Heart left ventricle (tissue), 16 donors: ENCODE results near the gene NTHL1. TPM values are rescaled to one million over a fixed set of nuclear protein-coding genes. Genes with fewer than 3 reads are reported as not detected.
"Not testable (repeated sequence)": the region's sequence is repeated elsewhere in the genome, so short reads cannot be mapped to it uniquely, and the experiment has no call there.

Experiments
- ATAC-seq, 4 donors: fragments of 200-7000 bp; cut with Tn5 transposase; one replicate each; pipeline ENCODE4 v1.9.1; 2020 to 2022; ENCODE audit warnings: moderate library complexity in 4 of 4, mild to moderate bottlenecking in 3 of 4, moderate number of reproducible peaks in 1 of 4
- DNase-seq, 5 donors: peaks; one replicate each; pipeline ENCODE4 v3.0.0-alpha.2; 2020
- H3K27ac ChIP-seq, 12 donors: fragments of 200-600 bp; sonication (generic) in 4 of 12; one replicate each; pipeline versions ENCODE4 v1.5.0 to v1.8.0; 2016 to 2022; ENCODE audit warnings: mild to moderate bottlenecking in 2 of 12
- H3K27me3 ChIP-seq, 9 donors: fragments of 200-600 bp; sonication (generic) in 2 of 9; one replicate each; pipeline versions ENCODE4 v1.5.1 to v1.8.0; 2016 to 2022; ENCODE audit warnings: mild to moderate bottlenecking in 3 of 9
- H3K36me3 ChIP-seq, 9 donors: fragments of 200-600 bp; sonication (generic) in 2 of 9; one replicate each; pipeline versions ENCODE4 v1.5.0 to v1.8.0; 2018 to 2022; ENCODE audit warnings: mild to moderate bottlenecking in 2 of 9
- H3K4me1 ChIP-seq, 12 donors: fragments of 200-600 bp; sonication (generic) in 4 of 12; one replicate each; pipeline versions ENCODE4 v1.5.0 to v1.8.0; 2016 to 2022; ENCODE audit warnings: mild to moderate bottlenecking in 3 of 12
- H3K4me3 ChIP-seq, 12 donors: fragments of 200-600 bp; sonication (generic) in 4 of 12; one replicate each; pipeline versions ENCODE4 v1.5.0 to v1.8.0; 2017 to 2022; ENCODE audit warnings: mild to moderate bottlenecking in 9 of 12, moderate library complexity in 4 of 12
- H3K9me3 ChIP-seq, 12 donors: fragments of 200-600 bp; sonication (generic) in 4 of 12; one replicate each; pipeline versions ENCODE4 v1.5.0 to v1.8.0; 2016 to 2022; ENCODE audit warnings: mild to moderate bottlenecking in 1 of 12
- CTCF ChIP-seq, 12 donors: fragments of 200-600 bp; sonication (generic) in 4 of 12; IDR thresholded peaks; one replicate each; pipeline versions ENCODE4 v1.5.0 to v1.8.0; 2018 to 2022; ENCODE audit warnings: antibody characterized with exemption in 12 of 12, mild to moderate bottlenecking in 5 of 12
- POLR2A ChIP-seq, 2 donors: fragments of 450-650 bp; IDR thresholded peaks; one replicate each; pipeline ENCODE4 v1.6.1; 2017; ENCODE audit warnings: antibody characterized with exemption in 2 of 2, mild to moderate bottlenecking in 2 of 2, moderate library complexity in 2 of 2
- WGBS, 4 donors: extraction: QIAGEN DNeasy Blood & Tissue Kit in 2 of 4; methylation state at CpG; one replicate each; pipeline versions ENCODE4 v1.1.5 to v1.1.7; 2013 to 2018; 5-methylcytosine and 5-hydroxymethylcytosine counted together
- intact Hi-C, 10 donors: fragments of 100-400 bp; cut with DNase I; formaldehyde crosslinking; loops; one replicate each; pipeline versions ENCODE4 v1.11.1 to v1.14.2; 2022
- polyA plus RNA-seq, 2 donors: library from polyadenylated mRNA; stranded (reverse); fragments of 200-250 nt; gene quantifications; one replicate each; pipeline ENCODE4 v1.2.3, GENCODE V29; 2013
- total RNA-seq, 9 donors: library from RNA; depleted of rRNA in 2 of 9; stranded (reverse); fragments of >200 nt in 2 of 9; fragmentation: NEBNext Ultra II Directional in 3 of 9; extraction: Animal tissue kit (Norgen Biotek cat#: 25700) in 3 of 9; gene quantifications; one replicate each; pipeline versions ENCODE4 v1.1.0 to v1.2.4, GENCODE V29; 2016 to 2023
- donor health status: ischemic (EF 13 %, LVEDD 7.1; RV severe dilation, severe dysfunction).
- donor health status: healthy with polysubstance abuse.
- donor health status: DM: no; HTN: yes; CAD: no.
- donor health status: DM: no; HTN: no; CAD: no.
- donor health status: ischemic (EF 25% LVEDD 6.9; RV normal size, moderate dysfunction).
- donor health status: ischemic (EF 25% LVEDD 5.7; RV mildly dilated, moderate dysfunction).
- donor health status: healthy.
- donor health status: DM: yes; HTN: yes; CAD: no.
- donor health status: ischemic (EF 35%, LVEDD 5.7; RV mildly dilated, moderate dysfunction).
- donor health status: nonischemic (EF 11% LVEDD 7.7; RV severe dilation, severe dysfunction).
- donor health status: DM: yes; HTN: yes; CAD: no.
- donor health status: PGD.
- donor health status: ischemic (EF 29% LVEDD 5.4; RV normal size, mild dysfunction).
- donor health status: nonischemic (EF 23%, LVEDD 6.1; RV moderate dilation, normal function).

NTHL1 gene
- total and polyA plus RNA-seq, 11 donors: 9.0 to 32.3 (median 12.2) TPM

DNA sequence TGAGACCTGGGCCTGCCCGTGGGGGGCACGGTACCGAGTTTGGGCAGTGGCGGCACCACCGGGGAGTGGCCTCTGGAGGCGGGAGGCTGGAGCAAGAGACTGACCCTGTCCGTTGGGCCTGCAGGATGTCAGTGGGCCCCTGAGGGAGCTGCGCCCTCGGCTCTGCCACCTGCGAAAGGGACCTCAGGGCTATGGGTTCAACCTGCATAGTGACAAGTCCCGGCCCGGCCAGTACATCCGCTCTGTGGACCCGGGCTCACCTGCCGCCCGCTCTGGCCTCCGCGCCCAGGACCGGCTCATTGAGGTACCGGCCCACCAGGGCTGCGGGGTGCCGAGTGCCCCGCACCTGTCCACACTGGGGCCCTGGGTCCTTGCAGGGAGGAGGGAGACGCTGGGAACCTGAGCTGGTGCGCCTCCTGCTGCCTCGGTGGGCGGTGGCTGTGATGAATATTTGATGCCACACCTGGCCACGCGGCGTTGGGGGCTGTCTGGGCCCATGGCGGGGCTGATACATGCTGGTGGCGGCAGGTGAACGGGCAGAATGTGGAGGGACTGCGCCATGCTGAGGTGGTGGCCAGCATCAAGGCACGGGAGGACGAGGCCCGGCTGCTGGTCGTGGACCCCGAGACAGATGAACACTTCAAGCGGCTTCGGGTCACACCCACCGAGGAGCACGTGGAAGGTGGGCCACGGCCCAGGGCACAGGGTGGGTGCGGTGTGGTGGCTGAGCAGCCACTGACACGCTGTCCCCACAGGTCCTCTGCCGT, 11.3 kb downstream of the NTHL1 start:
- TF ChIP-seq CTCF (IDR thresholded peaks at IDR 0.05) (no peak), POLR2A (IDR thresholded peaks at IDR 0.05) (no peak)
- Histone ChIP-seq H3K27me3 (no peaks in the 10 kb centered on the region), H3K4me1 (peaks cover 3 to 96% (median 78%) of the 10 kb centered on the region in 12 donors), H3K4me3 (peak overlapping the region; percentile 39 to 91 (median 60)), H3K27ac (peak overlapping the region; percentile 79 to 97 (median 94)), H3K9me3 (no peaks in the 10 kb centered on the region), H3K36me3 (peaks cover 2 to 62% (median 31%) of the 10 kb centered on the region in 9 donors)
- no peak for ATAC-seq
- DNase-seq: peak in 1 of 5 donors; percentile 18
- WGBS, 4 donors: 63 to 82% (median 80%) methylated on average over 39 to 47 of the region's 47 CpGs
- intact Hi-C loops: no loop called here

DNA sequence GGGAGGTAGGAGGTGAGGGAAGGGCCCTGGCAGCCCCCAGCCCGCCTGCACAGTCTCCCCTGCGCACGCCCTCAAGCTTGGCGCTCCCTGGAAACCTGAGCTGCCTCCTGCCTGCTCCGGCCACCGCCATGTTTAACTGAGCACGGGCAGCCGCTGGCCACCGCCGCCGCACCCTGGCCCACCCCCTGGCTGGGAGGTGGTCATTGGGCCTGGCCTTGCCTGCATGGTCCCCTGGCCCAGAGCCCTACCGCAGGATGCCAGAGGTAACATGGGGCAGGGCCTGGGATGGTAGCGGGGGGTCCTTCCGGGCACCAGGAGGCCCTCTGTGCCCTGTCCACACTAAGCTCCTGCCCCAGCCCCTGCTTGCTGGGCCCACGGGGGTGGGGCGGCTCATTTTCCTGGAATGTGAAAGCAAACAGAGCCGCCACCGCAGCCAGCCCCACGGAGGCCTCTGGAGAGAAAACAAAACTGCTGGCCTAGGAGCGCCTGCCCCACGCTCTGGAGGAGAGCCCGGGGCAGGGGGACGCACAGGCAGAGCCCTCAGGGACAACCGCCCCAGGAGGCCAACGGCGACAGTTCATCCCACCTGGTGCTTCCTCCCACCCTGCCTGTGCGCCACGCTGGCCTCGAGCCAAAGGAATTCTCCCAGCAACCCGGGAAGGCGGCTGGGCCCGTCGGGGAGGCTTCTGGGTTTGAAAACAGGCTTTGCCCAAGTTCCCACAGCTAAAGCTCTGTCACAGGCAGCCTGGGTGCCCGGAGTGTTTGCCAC, 12.0 kb downstream of the NTHL1 start:
- H3K4me3 ChIP-seq: peak overlapping the region; percentile 39 to 91 (median 60)
- TF ChIP-seq CTCF (IDR thresholded peaks at IDR 0.05): no peak
- TF ChIP-seq POLR2A (IDR thresholded peaks at IDR 0.05): no peak
- DNase-seq (peak; percentile 44 to 81 (median 71)), ATAC-seq (peak in 1 of 4 donors; percentile 5)
- H3K9me3 ChIP-seq: no peaks in the 10 kb centered on the region
- H3K27me3 ChIP-seq: no peaks in the 10 kb centered on the region
- H3K27ac ChIP-seq: peak overlapping the region; percentile 79 to 97 (median 94)
- H3K36me3 ChIP-seq: peaks cover 2 to 67% (median 33%) of the 10 kb centered on the region in 9 donors
- intact Hi-C loops: no loop called here
- 35 to 52% (median 43%) methylated on average over 20 to 34 of the region's 34 CpGs for WGBS, 4 donors
- H3K4me1 ChIP-seq: peaks cover 3 to 92% (median 70%) of the 10 kb centered on the region in 12 donors

- Histone ChIP-seq H3K4me1 (peaks cover 3 to 91% (median 66%) of the 10 kb centered on the region in 12 donors), H3K27me3 (no peaks in the 10 kb centered on the region), H3K4me3 (peak overlapping the region; percentile 39 to 91 (median 60)), H3K9me3 (no peaks in the 10 kb centered on the region), H3K27ac (peak overlapping the region; percentile 79 to 97 (median 94)), H3K36me3 (peaks cover 2 to 72% (median 33%) of the 10 kb centered on the region in 9 donors)
- DNase-seq (peak in 3 of 5 donors; percentile 21 to 33 (median 28)), ATAC-seq (no peak)
- TF ChIP-seq POLR2A (IDR thresholded peaks at IDR 0.05) (no peak), CTCF (IDR thresholded peaks at IDR 0.05) (no peak)
- WGBS, 4 donors: 45 to 67% (median 58%) methylated on average over 8 to 17 of the region's 17 CpGs
- intact Hi-C loops: no loop called here
Observed at GRCh38 chr16:2034696-2035430, 12.8 kb downstream of the NTHL1 start.

GRCh38 chr16:2033909-2034695, 13.5 kb downstream of the NTHL1 start:
- peaks cover 3 to 91% (median 59%) of the 10 kb centered on the region in 12 donors for H3K4me1 ChIP-seq
- WGBS, 4 donors: 29 to 62% (median 48%) methylated on average over 4 to 16 of the region's 32 CpGs
- peak overlapping the region; percentile 35 to 95 (median 72) for H3K4me3 ChIP-seq
- peak in 3 of 5 donors; percentile 14 to 39 (median 36) for DNase-seq
- H3K27ac ChIP-seq: peak overlapping the region; percentile 83 to 98 (median 96)
- H3K27me3 ChIP-seq, H3K9me3 ChIP-seq, ATAC-seq, intact Hi-C loops: not testable (repeated sequence)
- peaks cover 2 to 73% (median 39%) of the 10 kb centered on the region in 9 donors for H3K36me3 ChIP-seq
